HG03280 (cell line): ENCODE results near the gene KRTAP4-16.
"Not testable (repeated sequence)": the region's sequence is repeated elsewhere in the genome, so short reads cannot be mapped to it uniquely, and the experiment has no call there.

ENCODE experiments used
- ATAC-seq: cut with Tn5 transposase; IDR thresholded peaks from one replicate; pipeline ENCODE4 v1.9.1; 2021; ENCODE audit warnings: mild to moderate bottlenecking, moderate library complexity; ENCODE audit not compliant: unreplicated experiment

Gene KRTAP4-16

DNA sequence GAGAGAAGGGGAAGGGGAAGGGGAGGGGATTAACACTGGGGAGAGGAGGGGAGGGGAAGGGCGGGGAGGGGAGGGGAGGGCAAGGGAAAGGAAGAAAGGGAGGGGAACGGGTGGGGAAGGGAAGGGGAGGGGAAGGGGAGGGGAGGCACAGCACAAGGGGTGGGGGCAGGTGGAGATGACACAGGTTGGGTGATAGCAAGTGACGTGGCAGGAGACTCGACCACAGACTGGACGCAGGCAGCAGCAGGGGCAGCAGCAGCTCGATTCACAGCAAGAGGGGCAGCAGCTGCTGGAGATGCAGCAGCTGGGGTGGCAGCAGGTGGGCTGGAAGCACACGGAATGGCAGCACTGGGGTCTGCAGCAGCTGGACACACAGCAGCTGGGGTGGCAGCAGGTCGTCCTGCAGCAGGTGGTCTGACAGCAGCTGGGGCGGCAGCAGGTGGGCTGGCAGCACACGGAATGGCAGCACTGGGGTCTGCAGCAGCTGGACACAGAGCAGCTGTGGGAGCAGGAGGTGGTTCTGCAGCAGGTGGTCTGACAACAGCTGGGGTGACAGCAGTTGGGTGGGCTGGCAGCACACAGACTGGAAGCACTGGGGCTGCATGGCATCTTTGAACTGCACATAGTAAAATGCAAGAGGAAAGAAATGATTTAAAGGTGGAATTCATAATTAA, at the start of gene KRTAP4-16:
TSS of gene KRTAP4-16 (minus strand) at position 624 of the 674 bp plus-strand sequence. CDS start at position 624, 0 bp downstream.
- ATAC-seq: no peak

- no peak for ATAC-seq
Observed at GRCh38 chr17:41151525-41151924, 49.5 kb upstream of the KRTAP4-16 start.

- no peak for ATAC-seq
Observed at GRCh38 chr17:41150026-41150425, 48.0 kb upstream of the KRTAP4-16 start.

DNA sequence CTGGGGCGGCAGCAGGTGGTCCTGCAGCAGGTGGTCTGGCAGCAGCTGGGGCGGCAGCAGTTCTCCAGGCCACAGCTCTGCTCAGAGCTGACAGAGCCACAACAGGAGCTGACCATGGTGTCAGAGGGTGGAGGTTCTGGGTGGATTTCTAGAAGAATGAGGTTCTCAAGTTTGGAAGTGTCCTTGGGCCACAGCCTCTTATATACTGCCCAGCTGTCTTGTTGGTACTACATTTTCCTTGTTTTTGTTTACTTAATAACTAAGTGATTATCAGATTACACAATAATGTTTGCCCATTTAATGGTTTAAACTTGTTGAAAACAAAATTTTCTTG, 47.6 kb upstream of the KRTAP4-16 start, which contains the start of gene KRTAP4-5:
TSS of gene KRTAP4-5 (minus strand) at position 174 of the 334 bp plus-strand sequence. CDS start at position 116, 58 bp downstream.
- no peak for ATAC-seq

DNA sequence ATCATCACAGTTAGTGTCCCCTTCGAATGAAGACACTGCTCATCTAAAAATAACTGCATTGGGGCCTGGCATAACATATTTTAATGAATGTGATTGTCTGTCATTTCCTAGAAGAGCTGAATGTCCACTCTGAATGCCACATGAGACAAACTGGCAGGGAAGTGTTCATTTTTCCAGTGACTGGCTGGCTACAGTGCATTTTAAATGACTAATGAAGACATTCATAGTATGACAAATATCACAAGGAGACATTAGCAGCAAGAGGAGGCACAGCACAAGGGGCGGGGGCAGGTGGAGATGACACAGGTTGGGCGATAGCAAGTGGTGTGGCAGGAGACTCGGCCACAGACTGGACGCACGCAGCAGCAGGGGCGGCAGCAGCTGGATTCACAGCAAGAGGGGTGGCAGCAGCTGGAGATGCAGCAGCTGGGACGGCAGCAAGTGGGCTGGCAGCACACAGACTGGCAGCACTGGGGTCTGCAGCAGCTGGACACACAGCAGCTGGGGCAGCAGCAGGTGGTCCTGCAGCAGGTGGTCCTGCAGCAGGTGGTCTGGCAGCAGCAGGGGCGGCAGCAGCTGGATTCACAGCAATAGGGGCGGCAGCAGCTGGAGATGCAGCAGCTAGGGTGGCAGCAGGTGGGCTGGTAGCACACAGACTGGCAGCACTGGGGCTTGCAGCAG, 47.1 kb upstream of the KRTAP4-16 start:
- not testable (repeated sequence) for ATAC-seq

- ATAC-seq: no peak
Observed at GRCh38 chr17:41147531-41148204, 45.7 kb upstream of the KRTAP4-16 start.

DNA sequence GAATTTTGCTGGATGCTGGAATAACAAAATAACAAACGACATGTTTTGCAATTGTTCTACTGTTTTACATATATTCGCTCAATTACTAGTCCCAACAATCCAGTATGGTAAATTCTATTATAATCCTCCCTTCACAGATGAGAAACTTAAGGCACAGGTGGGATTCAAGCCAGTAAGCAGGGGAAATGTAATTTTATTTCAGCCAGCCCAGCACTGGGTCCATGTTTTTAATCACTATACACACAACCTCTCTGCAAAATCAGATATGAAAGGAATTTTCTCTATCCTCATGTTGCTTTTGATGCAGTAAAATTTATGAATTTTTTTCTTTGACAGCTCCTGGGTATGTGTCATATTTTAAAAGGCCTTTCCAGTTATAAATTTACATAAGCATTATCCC, 43.3 kb upstream of the KRTAP4-16 start:
- no peak for ATAC-seq

- no peak for ATAC-seq
Observed at GRCh38 chr17:41144846-41145245, 42.8 kb upstream of the KRTAP4-16 start.

DNA sequence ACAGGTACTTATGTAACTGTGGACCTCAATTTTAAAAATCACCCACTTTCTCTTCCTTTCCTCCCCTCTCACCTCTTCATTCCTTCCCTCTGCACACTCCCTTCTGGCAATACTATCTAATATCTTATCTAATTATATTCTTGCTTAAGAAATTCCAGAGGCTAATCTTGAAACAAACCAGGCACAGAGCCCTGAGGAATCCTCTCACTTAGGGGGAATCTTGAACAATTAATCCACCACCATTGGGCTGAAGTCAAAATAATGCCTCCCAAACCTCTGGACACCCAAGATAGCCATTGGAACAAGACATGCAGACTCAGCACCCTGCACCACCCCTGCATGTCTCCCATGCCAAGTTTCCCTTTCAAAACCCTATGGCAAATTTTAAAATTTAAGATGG, 39.4 kb upstream of the KRTAP4-16 start:
- no peak for ATAC-seq

DNA sequence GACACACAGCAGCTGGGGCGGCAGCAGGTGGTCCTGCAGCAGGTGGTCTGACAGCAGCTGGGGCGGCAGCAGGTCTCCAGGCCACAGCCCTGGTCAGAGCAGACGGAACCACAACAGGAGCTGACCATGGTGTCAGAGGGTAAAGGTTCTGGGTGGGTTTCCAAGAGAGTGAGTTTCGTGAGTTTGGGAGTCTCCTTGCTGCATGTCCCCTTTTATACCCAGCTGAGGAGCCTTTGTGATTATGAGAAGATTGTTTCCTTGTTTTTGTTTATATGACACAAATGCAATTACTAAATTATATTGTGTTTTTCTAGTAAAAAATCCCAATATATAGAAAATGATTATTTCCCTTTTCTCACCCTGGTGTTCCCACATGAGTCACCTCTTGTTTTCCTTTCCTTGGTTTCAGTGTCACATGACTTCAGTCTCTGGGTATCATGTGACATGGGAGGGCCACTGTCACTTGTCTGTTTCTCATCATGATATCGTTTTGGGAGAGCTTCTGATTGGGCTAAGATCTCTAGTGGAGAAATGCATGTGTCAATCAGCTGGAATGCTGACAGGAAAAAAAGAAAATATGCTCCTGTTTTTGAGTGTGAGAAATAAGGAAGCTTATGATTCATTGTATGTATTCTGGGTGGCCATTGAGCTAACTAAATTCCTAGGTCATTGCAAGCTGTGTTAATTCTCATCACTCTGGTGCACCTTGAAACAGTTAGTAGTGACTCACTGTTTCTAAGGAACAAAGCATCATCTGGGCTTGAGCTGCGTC, 38.5 kb upstream of the KRTAP4-16 start, which contains the start of gene KRTAP4-6:
TSS of gene KRTAP4-6 (minus strand) at position 185 of the 772 bp plus-strand sequence. CDS start at position 128, 57 bp downstream.
- ATAC-seq: no peak

- ATAC-seq: not testable (repeated sequence)
Observed at GRCh38 chr17:41139865-41140264, 37.9 kb upstream of the KRTAP4-16 start.

DNA sequence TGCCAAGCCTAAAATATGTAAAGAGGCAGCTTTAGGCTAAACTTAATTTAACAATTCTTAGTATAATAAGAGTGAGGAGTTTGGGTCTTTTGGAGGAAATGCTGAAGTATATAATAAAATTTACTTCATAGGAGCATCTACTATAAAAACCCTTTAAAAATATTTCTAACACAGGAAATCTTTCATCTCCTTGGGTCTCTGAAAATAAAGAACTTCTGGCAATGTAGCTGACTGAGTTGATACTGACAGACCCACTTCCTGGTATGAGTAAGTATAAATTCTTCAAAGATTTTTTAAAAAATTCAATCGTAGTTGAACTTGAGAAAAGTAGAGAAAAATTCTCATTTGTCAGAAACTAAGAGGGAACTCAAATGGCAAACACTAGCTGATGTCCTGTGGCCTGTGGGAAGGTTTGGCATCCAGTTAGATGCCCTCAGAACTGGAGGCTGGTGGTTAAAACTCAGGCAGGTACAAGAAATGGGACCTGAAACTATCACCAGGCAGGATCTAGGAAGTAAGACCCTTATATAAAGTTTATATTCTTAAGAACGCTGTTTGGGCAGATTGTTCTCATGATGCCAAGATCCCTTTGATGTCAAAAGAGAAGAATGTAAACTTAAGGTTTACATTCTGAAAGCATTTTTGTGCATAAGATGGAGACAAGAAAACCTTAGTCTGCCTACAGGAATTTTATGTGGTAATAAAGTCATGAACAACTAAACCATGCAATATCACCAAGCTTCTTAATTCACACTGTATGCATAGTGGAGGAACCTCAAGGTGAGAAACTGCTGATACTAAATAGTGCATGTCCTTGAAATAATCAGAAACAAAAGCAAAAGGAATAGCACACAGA, 32.1 kb upstream of the KRTAP4-16 start:
- ATAC-seq: no peak

DNA sequence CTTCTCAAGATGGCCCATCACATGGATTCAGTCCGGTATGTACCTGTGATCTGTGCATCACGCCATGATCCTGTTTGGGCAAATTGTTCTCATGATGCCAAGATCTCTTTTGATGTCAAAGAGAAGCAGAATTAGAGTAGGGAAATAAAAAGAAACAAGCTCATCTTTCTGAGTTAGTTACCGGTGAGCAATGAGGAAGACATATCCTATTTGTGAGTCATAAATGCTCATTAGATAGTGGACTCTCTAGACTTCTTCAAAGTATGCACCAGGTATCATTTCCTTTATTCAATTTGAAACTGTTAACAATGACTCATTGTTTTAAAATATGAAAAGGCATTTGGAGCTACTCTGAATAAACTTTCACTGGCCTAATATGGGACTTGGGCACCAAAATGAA, 30.0 kb upstream of the KRTAP4-16 start:
- no peak for ATAC-seq

GRCh38 chr17:41127371-41127770, 25.4 kb upstream of the KRTAP4-16 start:
- no peak for ATAC-seq

DNA sequence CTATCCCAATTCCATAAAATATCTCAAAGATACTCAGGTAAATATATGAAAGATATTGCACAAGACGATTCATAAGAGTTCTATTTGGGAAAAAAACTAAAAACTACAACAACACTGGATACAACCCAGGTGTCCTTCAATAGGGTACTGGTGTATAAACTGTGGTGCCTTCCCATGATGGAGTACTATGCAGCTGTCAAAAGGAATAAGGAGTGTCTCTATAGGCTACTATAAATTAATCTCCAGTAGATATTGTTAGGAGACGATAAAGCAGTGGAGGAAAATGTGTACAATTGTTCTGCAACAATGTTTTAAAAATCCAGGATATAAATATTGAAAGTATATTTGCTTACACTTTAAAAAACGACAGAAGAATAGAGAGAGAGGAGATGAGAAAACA, 24.4 kb upstream of the KRTAP4-16 start:
- no peak for ATAC-seq

DNA sequence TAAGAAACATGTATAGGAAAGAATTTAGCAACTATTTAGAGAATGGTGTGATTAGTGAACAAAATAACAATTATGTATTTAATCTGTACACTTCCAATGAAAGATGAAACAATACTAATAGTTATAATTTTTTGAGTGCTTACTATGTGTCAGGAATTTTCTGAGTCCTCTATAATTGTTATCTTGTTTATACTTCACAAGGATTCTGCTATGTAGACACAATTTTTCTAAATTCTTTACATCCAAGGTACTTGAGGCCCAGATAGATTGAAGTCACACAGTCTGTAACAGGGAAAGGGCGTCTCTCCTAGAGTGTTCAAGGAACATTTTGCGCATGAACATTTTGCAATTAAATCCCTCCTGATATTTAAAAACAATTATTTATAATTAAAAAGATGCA, 23.1 kb upstream of the KRTAP4-16 start:
- no peak for ATAC-seq

- not testable (repeated sequence) for ATAC-seq
Observed at GRCh38 chr17:41123991-41124371, 22.0 kb upstream of the KRTAP4-16 start, which contains the start of gene KRTAP4-12. Gene KRTAP4-12 (minus strand): TSS chr17:41124182. CDS start chr17:41124122, 60 bp downstream.

DNA sequence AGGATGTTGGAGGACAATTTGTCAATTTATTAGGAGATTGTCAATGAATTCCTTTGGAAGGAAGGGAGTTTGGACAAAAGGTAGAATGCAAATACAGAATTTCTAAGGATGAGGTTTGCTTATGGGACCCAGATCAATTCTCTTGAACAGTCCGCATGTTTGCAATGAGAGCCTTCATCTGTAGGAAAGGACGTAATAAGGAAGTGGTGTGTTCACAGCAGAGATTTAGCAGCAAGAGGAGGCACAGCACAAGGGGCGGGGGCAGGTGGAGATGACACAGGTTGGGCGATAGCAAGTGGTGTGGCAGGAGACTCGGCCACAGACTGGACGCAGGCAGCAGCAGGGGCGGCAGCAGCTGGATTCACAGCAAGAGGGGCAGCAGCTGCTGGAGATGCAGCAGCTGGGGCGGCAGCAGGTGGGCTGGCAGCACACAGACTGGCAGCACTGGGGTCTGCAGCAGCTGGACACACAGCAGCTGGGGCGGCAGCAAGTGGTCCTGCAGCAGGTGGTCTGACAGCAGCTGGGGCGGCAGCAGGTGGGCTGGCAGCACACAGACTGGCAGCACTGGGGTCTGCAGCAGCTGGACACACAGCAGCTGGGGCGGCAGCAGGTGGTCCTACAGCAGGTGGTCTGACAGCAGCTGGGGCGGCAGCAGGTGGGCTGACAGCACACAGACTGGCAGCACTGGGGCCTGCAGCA, 21.4 kb upstream of the KRTAP4-16 start:
- not testable (repeated sequence) for ATAC-seq

- ATAC-seq: no peak
Observed at GRCh38 chr17:41121742-41122141, 19.7 kb upstream of the KRTAP4-16 start.
